ENCODE data around the gene SGPP1.
"Not testable (repeated sequence)": the region's sequence is repeated elsewhere in the genome, so short reads cannot be mapped to it uniquely, and the experiment has no call there.

The SGPP1 gene

GRCh38 chr14:63644741-63645140 lies 83.1 kb downstream of the SGPP1 start:
- no peak overlapping the region for H3K27ac ChIP-seq

GRCh38 chr14:63642656-63643382 lies 85.0 kb downstream of the SGPP1 start:
- peak overlapping the region; percentile 92 for H3K27ac ChIP-seq

More at GRCh38 chr14:63644741-63645140, 83.1 kb downstream of the SGPP1 start:
- no peak for TF ChIP-seq CTCF (conservative IDR thresholded peaks at IDR 0.05)

DNA sequence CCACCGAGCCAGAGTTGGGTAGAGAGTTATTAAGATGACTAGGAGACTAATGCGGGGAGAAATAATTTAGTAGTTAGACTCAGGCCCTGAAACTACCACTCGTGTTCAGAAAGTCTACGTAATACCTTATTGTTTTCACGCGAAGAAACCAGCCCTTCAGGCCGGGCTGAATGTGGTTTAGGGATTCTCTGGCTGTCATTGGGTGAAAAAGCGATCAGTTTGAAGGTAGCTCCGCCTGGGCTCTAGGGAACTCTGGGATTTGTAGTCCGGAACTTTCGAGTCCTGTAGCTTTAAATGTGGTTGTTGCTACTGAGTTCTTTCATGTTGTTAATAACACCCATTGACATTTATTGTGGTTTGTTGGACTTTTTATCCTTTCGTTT lies 85.6 kb downstream of the SGPP1 start:
- H3K27ac ChIP-seq = peak overlapping the region; percentile 92
- TF ChIP-seq CTCF (conservative IDR thresholded peaks at IDR 0.05) = no peak

More at GRCh38 chr14:63642656-63643382, 85.0 kb downstream of the SGPP1 start:
- no peak for TF ChIP-seq CTCF (conservative IDR thresholded peaks at IDR 0.05)

DNA sequence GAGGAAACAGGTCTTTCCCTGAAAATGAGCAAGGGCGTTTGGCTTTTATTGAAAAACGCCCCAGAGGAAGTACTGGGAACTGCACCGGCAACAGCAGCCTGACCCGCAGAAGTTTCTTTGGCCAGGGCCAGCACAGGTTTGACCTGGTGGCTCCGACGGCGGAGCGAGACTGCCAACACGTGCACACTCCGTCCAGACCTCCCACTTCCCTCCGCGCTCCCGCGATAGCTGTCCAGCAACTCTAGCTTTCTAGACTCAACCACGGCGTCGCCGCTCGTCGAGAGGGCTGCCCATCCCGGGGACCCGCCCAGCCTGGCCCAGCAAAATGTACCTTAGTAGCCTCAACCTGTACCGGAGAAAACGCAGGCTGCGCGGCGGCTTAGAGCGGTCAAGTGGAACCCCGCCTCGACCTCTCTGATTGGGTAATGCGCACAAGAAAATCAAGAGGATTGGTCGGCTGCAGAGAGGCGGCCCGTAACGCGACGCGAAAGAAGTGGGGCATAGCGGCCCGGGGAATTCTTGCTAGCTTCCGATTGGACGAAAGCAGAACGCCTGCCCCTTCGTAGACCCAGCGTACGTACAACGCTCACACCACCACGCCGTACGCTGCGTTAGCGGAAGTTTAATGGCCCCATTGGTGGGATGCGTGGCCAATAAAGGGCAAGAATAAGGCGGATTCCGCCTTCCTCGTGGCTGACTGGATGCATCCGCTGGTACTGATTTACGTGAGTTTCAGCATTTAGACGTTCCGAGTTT lies 86.2 kb downstream of the SGPP1 start, which contains the start of gene WDR89:
Gene WDR89, minus strand, starts transcription at position 399 of the 756 bp plus-strand sequence. CDS start 41,929 bp downstream, outside the sequence.
- peak; percentile 84 for TF ChIP-seq CTCF (conservative IDR thresholded peaks at IDR 0.05)
- H3K27ac ChIP-seq = peak within 1 kb of the TSS; percentile 92

DNA sequence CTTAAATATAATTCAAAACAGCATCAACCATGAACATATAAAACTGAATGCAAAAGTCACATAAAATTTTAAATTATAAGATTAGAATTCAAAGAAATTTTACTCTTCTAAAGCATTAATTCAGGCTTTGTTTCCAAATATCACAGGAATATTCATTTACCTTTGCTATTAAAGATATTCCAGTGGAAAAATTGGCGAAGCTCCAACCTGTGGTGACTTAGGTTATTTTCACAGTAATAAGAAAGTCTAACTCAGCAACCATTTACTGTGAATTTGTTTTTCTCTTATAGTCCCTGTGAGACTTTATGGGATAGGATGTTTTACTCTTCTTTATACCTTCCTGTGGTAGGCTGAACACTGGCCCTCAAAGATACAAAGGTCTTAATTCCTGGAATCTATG lies 89.4 kb downstream of the SGPP1 start:
- TF ChIP-seq CTCF (conservative IDR thresholded peaks at IDR 0.05) = no peak
- no peak overlapping the region for H3K27ac ChIP-seq

- not testable (repeated sequence) for H3K27ac ChIP-seq
These were observed 91.7 kb downstream of the SGPP1 start for GRCh38 chr14:63636094-63636635.

Data from VCaP (cell line).